Measurements from ENCODE around the gene FAM234B. TPM values are rescaled to one million over a fixed set of nuclear protein-coding genes. Genes with fewer than 3 reads are reported as not detected.

The FAM234B gene
- total and polyA plus RNA-seq, 2 donors from 2014 or later: 9.6 TPM

DNA sequence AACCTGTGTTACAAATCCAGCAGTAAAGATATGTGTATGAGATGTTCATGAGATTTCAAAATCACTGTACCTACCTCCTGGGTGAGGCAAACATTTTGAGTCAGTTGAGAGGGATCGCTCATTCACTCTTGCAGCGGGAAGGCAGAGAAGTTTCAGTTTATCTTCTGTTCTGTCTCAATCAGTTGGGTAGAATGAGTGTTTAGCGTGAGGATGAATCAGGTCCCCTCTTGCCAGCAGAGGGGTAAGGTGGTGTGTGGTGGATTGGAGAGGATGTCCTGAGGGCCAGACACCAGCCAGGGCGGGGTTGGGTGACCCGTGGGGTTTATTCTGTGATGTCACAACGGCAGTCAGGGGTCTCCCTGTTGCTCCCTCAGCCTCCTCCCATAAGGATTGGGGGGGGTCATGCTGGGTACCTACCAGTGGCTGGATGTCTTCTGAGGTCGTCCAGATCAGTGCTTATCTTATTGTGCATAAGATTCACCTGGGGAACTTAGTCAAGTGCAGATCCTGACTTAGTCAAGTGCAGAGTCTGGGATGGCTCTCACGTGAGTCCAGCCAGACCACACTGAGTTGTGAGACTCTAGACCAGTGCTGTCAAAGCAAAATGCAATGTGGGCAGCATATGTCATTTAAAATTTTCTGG lies 59.3 kb downstream of the FAM234B start, which contains the start of gene GSG1:
Gene GSG1 (minus strand): TSS at position 277 of the 643 bp plus-strand sequence. CDS start 155 bp downstream, at position 122.
- FAIRE-seq: no peak
- Histone ChIP-seq H3K9ac (ENCODE audit: low read length in 3 of 3) (no peak within 1 kb of the TSS), H3K36me3 (ENCODE audit: control insufficient read depth in 2 of 3, insufficient read depth in 3 of 3, low read length in 3 of 3) (no peaks in the 10 kb centered on the region), H3K4me3 (ENCODE audit: low read length in 3 of 3) (no peak within 1 kb of the TSS), H3K27ac (ENCODE audit: low read depth in 2 of 2, low read length in 2 of 2) (no peak within 1 kb of the TSS), H3K9me3 (ENCODE audit: control insufficient read depth in 2 of 3, insufficient read depth in 1 of 3, low read length in 3 of 3) (peaks cover 0 to 4% (median 0%) of the 10 kb centered on the region in 3 donors), H3K4me1 (ENCODE audit: control insufficient read depth in 2 of 3, insufficient read depth in 2 of 3, low read depth in 1 of 3, low read length in 3 of 3) (peaks cover 14 to 22% (median 19%) of the 10 kb centered on the region in 3 donors), H3K27me3 (ENCODE audit: control insufficient read depth, insufficient read depth, low read length) (no peaks in the 10 kb centered on the region)
- TF ChIP-seq, protein P1, sequence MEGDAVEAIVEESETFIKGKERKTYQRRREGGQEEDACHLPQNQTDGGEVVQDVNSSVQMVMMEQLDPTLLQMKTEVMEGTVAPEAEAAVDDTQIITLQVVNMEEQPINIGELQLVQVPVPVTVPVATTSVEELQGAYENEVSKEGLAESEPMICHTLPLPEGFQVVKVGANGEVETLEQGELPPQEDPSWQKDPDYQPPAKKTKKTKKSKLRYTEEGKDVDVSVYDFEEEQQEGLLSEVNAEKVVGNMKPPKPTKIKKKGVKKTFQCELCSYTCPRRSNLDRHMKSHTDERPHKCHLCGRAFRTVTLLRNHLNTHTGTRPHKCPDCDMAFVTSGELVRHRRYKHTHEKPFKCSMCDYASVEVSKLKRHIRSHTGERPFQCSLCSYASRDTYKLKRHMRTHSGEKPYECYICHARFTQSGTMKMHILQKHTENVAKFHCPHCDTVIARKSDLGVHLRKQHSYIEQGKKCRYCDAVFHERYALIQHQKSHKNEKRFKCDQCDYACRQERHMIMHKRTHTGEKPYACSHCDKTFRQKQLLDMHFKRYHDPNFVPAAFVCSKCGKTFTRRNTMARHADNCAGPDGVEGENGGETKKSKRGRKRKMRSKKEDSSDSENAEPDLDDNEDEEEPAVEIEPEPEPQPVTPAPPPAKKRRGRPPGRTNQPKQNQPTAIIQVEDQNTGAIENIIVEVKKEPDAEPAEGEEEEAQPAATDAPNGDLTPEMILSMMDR (IDR thresholded peaks at IDR 0.05; ENCODE audit: borderline replicate concordance, extremely low read depth, insufficient read depth): no peak
- intact Hi-C loops (cut with DNase I): no loop called here
- DNase-seq: no peak

DNA sequence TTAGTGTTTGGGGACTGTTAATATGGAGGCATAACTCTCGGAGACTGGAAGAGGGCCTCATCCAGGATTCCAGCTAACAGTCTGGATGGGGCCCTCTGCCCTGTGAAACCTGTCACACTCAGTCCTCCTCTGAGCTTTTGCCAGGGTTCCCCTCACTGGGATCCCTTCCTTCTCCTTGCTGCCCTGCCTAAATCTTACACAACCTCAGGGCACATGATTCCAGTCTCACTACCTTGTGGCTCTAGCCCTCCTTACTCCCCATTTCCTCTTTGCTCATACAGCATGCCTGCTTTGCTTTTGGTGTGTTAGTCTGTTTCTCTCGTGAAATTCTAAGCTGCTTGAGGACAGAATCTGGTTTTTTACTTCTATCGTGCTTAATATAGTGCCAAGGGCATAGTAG lies 60.2 kb downstream of the FAM234B start:
- FAIRE-seq: no peak

GRCh38 chr12:13105781-13106180 lies 61.6 kb downstream of the FAM234B start:
- Histone ChIP-seq H3K4me3 (ENCODE audit: low read length in 3 of 3) (no peak overlapping the region), H3K27me3 (ENCODE audit: control insufficient read depth, insufficient read depth, low read length) (no peaks in the 10 kb centered on the region), H3K36me3 (ENCODE audit: control insufficient read depth in 2 of 3, insufficient read depth in 3 of 3, low read length in 3 of 3) (no peaks in the 10 kb centered on the region), H3K27ac (ENCODE audit: low read depth in 2 of 2, low read length in 2 of 2) (no peak overlapping the region), H3K9me3 (ENCODE audit: control insufficient read depth in 2 of 3, insufficient read depth in 1 of 3, low read length in 3 of 3) (peaks cover 0 to 4% (median 0%) of the 10 kb centered on the region in 3 donors), H3K4me1 (ENCODE audit: control insufficient read depth in 2 of 3, insufficient read depth in 2 of 3, low read depth in 1 of 3, low read length in 3 of 3) (peaks cover 7 to 11% (median 8%) of the 10 kb centered on the region in 3 donors), H3K9ac (ENCODE audit: low read length in 3 of 3) (no peak overlapping the region)
- intact Hi-C loops (cut with DNase I): no loop called here
- DNase-seq (no peak), FAIRE-seq (no peak)
- TF ChIP-seq, protein P1 (IDR thresholded peaks at IDR 0.05; ENCODE audit: borderline replicate concordance, extremely low read depth, insufficient read depth): no peak

More for the DNA sequence above, 60.2 kb downstream of the FAM234B start:
- Histone ChIP-seq H3K4me1 (ENCODE audit: control insufficient read depth in 2 of 3, insufficient read depth in 2 of 3, low read depth in 1 of 3, low read length in 3 of 3) (peaks cover 12 to 19% (median 17%) of the 10 kb centered on the region in 3 donors), H3K9ac (ENCODE audit: low read length in 3 of 3) (no peak overlapping the region), H3K4me3 (ENCODE audit: low read length in 3 of 3) (no peak overlapping the region), H3K9me3 (ENCODE audit: control insufficient read depth in 2 of 3, insufficient read depth in 1 of 3, low read length in 3 of 3) (peaks cover 0 to 4% (median 0%) of the 10 kb centered on the region in 3 donors), H3K36me3 (ENCODE audit: control insufficient read depth in 2 of 3, insufficient read depth in 3 of 3, low read length in 3 of 3) (no peaks in the 10 kb centered on the region), H3K27ac (ENCODE audit: low read depth in 2 of 2, low read length in 2 of 2) (no peak overlapping the region), H3K27me3 (ENCODE audit: control insufficient read depth, insufficient read depth, low read length) (no peaks in the 10 kb centered on the region)
- intact Hi-C loops (cut with DNase I): no loop called here
- no peak for DNase-seq
- TF ChIP-seq, protein P1 (IDR thresholded peaks at IDR 0.05; ENCODE audit: borderline replicate concordance, extremely low read depth, insufficient read depth): no peak
